ENCODE measurements around the gene LRRC18. TPM values are rescaled to one million over a fixed set of nuclear protein-coding genes. Genes with fewer than 3 reads are reported as not detected.

LRRC18 gene
- total RNA-seq, 4 donors from 2014 or later, result 1.7 TPM; not detected in 3

DNA sequence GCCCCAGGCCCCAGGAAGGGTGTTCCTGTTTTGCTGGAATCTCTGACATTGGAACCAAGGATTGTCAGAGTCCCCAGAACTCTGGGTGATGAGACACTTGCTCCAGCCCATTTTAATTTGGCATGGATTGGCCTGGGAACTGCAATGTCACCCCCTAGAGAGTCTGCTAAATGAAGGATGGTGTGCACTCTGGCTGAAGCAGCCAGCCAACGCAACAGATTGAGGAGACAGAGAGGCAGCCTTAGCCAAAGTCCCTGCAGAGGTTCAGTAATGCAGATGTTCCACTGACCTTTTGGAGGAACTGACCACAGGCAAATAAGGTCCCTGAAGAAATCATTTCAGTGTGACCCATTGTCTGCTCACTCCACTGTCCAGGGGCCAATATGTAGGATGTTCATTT is 13.4 kb downstream of the LRRC18 start:
- H3K4me1 ChIP-seq, result no peaks in the 10 kb centered on the region
- H3K4me3 ChIP-seq, result no peak overlapping the region
- no peaks in the 10 kb centered on the region for H3K36me3 ChIP-seq
- H3K9me3 ChIP-seq, result no peaks in the 10 kb centered on the region
- H3K27ac ChIP-seq, result no peak overlapping the region
- H3K27me3 ChIP-seq, result no peaks in the 10 kb centered on the region
- DNase-seq, result no peak
- TF ChIP-seq, protein P1, sequence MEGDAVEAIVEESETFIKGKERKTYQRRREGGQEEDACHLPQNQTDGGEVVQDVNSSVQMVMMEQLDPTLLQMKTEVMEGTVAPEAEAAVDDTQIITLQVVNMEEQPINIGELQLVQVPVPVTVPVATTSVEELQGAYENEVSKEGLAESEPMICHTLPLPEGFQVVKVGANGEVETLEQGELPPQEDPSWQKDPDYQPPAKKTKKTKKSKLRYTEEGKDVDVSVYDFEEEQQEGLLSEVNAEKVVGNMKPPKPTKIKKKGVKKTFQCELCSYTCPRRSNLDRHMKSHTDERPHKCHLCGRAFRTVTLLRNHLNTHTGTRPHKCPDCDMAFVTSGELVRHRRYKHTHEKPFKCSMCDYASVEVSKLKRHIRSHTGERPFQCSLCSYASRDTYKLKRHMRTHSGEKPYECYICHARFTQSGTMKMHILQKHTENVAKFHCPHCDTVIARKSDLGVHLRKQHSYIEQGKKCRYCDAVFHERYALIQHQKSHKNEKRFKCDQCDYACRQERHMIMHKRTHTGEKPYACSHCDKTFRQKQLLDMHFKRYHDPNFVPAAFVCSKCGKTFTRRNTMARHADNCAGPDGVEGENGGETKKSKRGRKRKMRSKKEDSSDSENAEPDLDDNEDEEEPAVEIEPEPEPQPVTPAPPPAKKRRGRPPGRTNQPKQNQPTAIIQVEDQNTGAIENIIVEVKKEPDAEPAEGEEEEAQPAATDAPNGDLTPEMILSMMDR (IDR thresholded peaks at IDR 0.05), result no peak
- no peak for TF ChIP-seq POLR2A (IDR thresholded peaks at IDR 0.05)

- H3K27me3 ChIP-seq, result no peaks in the 10 kb centered on the region
- no peak for DNase-seq
- H3K36me3 ChIP-seq, result no peaks in the 10 kb centered on the region
- no peak overlapping the region for H3K27ac ChIP-seq
- no peaks in the 10 kb centered on the region for H3K9me3 ChIP-seq
- no peaks in the 10 kb centered on the region for H3K4me1 ChIP-seq
- TF ChIP-seq, protein P1 (IDR thresholded peaks at IDR 0.05), result no peak
- no peak for TF ChIP-seq POLR2A (IDR thresholded peaks at IDR 0.05)
- H3K4me3 ChIP-seq, result no peak overlapping the region
Observed at GRCh38 chr10:48924988-48925387, 14.7 kb downstream of the LRRC18 start.

DNA sequence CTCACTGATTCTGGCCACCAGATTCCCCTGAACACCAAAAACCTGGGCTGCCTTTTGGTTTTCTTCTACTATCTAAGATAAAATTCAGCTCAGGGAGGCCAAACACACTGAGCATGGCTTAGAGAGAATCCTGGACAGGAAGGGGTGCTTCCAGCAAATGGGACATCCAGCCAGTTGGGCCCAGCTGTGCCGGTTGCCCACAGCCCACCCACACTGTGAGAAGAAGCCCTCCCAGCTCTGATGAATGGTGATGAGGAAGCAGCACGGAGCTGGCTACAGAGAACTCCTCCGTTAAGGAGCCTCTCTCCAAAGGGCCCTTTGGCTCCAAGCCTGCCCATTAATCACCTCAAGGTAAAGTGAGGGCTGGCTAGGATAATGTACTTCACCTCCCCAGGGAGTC is 15.9 kb downstream of the LRRC18 start:
- no peak overlapping the region for H3K27ac ChIP-seq
- H3K9me3 ChIP-seq, result no peaks in the 10 kb centered on the region
- DNase-seq, result no peak
- H3K4me1 ChIP-seq, result no peaks in the 10 kb centered on the region
- TF ChIP-seq, protein P1 (IDR thresholded peaks at IDR 0.05), result no peak
- H3K4me3 ChIP-seq, result no peak overlapping the region
- H3K27me3 ChIP-seq, result no peaks in the 10 kb centered on the region
- no peaks in the 10 kb centered on the region for H3K36me3 ChIP-seq

DNA sequence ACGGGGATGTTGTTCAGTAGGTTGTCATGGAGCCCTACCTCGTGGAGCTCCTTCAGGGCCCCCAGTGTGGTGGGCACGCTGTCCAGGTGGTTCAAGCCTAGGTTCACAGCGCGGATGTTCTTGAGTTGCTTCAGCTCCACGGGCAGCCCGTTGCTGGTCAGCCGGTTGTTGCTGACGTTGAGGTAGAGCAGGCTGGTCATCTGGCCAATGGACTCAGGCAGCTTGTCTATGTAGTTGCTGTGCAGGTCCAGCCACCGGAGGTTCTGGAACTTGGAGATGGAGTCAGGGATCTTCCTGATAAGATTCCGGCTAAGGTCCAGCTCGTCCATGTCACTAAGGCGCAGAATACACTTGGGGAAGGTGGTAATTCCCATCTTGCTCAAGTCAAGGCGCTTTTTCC is 26.0 kb downstream of the LRRC18 start:
- H3K4me3 ChIP-seq, result no peak overlapping the region

DNA sequence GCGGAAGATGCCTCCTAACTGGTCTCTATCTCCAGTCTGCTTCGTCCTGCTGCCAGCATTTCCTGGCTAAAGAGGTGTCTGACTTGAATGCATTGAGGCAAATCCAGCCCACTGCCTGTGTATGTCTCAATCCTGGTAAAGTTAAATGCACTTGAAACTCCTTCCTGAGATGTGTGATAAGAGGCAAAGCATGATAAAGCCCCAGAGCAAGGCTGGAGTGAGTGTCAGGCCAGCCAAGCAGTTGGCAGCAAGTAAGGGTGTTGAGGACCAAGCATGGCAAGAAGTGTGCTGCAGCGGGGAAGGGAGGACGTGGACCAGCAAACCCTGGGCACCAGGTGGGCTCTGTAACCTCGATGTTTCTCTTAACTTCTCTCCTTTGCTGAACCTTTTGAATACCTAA is 29.1 kb downstream of the LRRC18 start:
- Histone ChIP-seq H3K27me3 (no peaks in the 10 kb centered on the region), H3K4me1 (no peaks in the 10 kb centered on the region), H3K9me3 (no peaks in the 10 kb centered on the region), H3K4me3 (no peak overlapping the region), H3K27ac (no peak overlapping the region), H3K36me3 (no peaks in the 10 kb centered on the region)
- DNase-seq, result no peak
- TF ChIP-seq, protein P1 (IDR thresholded peaks at IDR 0.05), result no peak
- no peak for TF ChIP-seq POLR2A (IDR thresholded peaks at IDR 0.05)

More for the DNA sequence above, 26.0 kb downstream of the LRRC18 start:
- DNase-seq, result no peak
- no peak overlapping the region for H3K27ac ChIP-seq
- H3K4me1 ChIP-seq, result no peaks in the 10 kb centered on the region
- H3K36me3 ChIP-seq, result no peaks in the 10 kb centered on the region
- TF ChIP-seq, protein P1 (IDR thresholded peaks at IDR 0.05), result no peak
- no peak for TF ChIP-seq POLR2A (IDR thresholded peaks at IDR 0.05)
- no peaks in the 10 kb centered on the region for H3K27me3 ChIP-seq
- H3K9me3 ChIP-seq, result no peaks in the 10 kb centered on the region

GRCh38 chr10:48907730-48908129 is 31.9 kb downstream of the LRRC18 start:
- H3K4me3 ChIP-seq, result no peak overlapping the region
- no peaks in the 10 kb centered on the region for H3K36me3 ChIP-seq
- H3K9me3 ChIP-seq, result no peaks in the 10 kb centered on the region
- no peak for TF ChIP-seq POLR2A (IDR thresholded peaks at IDR 0.05)
- TF ChIP-seq, protein P1 (IDR thresholded peaks at IDR 0.05), result no peak
- no peak overlapping the region for H3K27ac ChIP-seq
- no peaks in the 10 kb centered on the region for H3K4me1 ChIP-seq
- no peak for DNase-seq
- H3K27me3 ChIP-seq, result no peaks in the 10 kb centered on the region

Measured in Peyer's patch (tissue), 4 donors.